ENCODE data around the gene HYAL2.
"Not testable (repeated sequence)": the region's sequence is repeated elsewhere in the genome, so short reads cannot be mapped to it uniquely, and the experiment has no call there.

HYAL2 gene

DNA sequence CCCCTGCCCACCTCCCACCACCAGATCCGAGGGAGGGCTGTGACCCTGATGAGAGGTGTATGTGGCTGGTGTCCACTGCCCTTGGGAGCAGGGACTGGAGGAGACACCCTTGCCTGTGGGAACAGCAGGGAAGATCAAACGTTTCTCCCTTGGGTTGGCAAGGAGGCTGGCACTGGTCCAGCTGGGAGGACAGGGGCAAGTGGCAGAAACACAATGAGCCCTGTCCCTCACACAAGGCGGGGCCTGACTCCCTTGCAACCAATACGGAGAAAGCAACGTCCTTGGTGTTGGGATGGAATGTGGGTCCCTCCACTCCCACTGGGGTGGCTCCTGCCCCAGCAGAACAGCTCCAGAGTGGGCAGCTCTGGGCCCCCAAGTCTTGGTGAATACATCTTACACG is 5.2 kb downstream of the HYAL2 start:
- in situ Hi-C loops (cut with HindIII; ENCODE audit: low sequenced_read_pairs) = no loop called here

- in situ Hi-C loops (cut with HindIII; ENCODE audit: low sequenced_read_pairs) = no loop called here
Observed at GRCh38 chr3:50316657-50317242, 5.8 kb downstream of the HYAL2 start.

- in situ Hi-C loops (cut with HindIII; ENCODE audit: low sequenced_read_pairs) = no loop called here
Observed at GRCh38 chr3:50314816-50315215, 7.7 kb downstream of the HYAL2 start.

GRCh38 chr3:50314342-50314741 is 8.2 kb downstream of the HYAL2 start:
- in situ Hi-C loops (cut with HindIII; ENCODE audit: low sequenced_read_pairs) = no loop called here

DNA sequence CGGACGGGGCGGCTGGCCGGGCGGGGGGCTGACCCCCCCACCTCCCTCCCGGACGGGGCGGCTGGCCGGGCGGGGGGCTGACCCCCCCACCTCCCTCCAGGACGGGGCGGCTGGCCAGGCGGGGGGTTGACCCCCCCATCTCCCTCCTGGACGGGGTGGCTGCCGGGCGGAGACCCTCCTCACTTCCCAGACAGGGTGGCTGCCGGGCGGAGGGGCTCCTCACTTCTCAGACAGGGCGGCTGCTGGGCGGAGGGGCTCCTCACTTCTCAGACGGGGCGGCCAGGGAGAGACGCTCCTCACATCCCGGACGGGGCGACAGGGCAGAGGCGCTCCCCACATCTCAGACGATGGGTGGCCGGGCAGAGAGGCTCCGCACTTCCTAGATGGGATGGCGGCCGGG is 10.5 kb downstream of the HYAL2 start:
- in situ Hi-C loops (cut with HindIII; ENCODE audit: low sequenced_read_pairs) = not testable (repeated sequence)

- in situ Hi-C loops (cut with HindIII; ENCODE audit: low sequenced_read_pairs) = no loop called here
Observed at GRCh38 chr3:50304601-50305000, 17.9 kb downstream of the HYAL2 start.

DNA sequence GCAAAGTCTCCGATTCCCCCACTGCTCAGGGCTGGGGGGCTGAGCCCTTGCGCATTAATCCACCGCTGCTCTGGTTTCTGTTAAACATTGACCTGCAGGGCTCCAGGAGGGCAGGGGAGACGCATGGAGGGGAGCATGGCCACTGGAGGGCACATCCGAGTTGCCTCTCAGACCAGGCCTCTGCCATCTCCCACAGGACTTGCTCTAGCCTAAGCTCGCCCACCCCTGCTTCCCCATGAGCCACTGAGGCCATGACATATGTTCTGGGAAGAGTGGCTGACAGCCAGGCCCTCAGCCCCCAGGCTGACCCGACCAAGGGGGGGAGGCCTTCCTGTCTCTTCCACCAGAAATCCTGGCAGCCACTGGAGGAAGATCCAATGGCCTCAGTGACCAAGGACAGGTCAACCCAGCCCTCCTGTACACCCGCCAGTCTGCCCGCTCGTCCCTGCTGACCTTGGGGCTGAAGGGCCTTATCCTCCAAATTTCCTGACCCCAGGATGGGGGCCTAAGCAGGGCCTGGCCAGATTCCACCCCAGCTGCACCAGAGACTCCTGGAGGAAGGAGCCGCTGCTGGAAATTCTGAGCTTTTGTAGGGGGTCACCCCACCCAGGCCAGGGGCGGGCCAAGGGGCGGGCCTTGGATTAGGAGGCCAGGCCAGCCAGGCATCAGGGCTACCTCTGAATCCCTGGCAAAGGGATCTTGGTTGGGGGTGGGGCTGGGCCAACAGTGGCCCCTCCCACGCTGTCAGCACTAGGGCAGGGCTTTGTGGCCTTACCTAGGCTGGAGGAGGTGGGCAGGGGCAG is 19.3 kb downstream of the HYAL2 start, which contains the start of gene HYAL1:
HYAL1 (minus strand) TSS at position 562 of the 803 bp plus-strand sequence. CDS start 618 bp downstream, outside the sequence.
- in situ Hi-C loops (cut with HindIII; ENCODE audit: low sequenced_read_pairs) = no loop called here

DNA sequence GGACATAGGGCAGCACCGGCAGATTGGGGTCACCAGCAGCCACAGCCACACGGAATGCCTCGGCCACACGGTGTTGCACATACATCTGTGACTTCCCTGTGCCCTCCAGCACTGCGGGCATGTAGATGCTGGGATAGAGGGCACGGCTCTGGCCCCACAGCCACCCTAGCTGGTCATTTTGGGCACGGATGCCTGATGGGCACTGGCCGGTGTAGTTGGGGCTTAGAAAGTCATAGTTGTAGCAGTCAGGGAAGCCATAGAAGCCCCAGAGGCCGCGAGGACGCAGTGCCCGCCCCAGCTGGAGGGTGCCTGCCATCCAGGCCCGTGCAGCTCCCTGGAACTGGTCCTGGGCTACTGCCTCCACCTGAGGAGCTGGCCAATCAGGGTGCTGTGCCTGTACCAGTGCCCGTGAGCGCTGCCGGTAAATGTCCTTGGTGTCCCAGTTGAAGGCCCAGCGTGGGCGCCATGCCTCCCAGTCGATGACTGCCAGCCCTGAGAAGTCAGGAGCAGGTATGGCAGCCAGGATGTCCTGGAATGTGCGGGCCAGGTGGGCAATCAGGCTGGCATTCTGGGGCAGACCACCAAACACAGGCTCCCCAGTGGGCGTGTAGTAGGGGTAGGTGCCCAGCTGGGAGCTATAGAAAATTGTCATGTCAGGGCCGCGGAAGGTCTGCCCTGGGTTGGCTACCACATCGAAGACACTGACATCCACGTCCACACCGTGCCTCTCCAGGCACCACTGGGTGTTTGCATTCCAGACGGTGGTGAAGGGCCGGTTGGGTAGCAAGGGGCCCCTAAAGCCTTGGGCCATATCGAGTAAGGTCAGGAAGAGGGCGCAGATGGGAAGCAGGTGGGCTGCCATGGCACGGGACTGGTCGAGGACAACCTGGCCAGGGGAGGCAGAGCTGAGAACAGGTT is 20.2 kb downstream of the HYAL2 start:
- in situ Hi-C loops (cut with HindIII; ENCODE audit: low sequenced_read_pairs) = no loop called here

DNA sequence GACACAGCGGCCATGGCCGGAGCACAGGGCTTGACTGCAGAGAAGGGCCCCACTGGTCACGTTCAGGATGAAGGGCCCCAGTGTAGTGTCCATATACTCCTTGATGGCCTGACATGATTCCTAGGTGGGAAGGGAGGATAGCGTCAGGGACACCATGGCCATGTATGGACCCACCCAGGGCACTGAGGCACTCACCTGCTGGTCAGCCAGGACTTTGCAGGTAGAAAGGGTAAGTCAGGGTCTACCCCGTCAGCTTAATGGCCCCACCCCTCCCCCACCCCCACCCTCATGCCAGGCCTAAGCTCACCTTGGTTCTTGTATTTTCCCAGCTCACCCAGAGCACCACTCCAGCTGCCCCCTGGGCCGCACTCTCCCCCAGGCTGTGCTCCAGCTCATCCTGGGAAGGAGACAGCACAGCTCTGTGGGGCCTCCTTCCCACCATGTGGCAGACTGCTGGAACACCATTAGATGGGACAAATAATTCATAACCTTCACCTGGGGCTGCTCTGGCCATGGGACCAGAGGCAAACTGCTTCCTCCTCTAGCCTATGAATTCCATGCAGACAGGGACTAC is 21.8 kb downstream of the HYAL2 start:
- in situ Hi-C loops (cut with HindIII; ENCODE audit: low sequenced_read_pairs) = no loop called here

DNA sequence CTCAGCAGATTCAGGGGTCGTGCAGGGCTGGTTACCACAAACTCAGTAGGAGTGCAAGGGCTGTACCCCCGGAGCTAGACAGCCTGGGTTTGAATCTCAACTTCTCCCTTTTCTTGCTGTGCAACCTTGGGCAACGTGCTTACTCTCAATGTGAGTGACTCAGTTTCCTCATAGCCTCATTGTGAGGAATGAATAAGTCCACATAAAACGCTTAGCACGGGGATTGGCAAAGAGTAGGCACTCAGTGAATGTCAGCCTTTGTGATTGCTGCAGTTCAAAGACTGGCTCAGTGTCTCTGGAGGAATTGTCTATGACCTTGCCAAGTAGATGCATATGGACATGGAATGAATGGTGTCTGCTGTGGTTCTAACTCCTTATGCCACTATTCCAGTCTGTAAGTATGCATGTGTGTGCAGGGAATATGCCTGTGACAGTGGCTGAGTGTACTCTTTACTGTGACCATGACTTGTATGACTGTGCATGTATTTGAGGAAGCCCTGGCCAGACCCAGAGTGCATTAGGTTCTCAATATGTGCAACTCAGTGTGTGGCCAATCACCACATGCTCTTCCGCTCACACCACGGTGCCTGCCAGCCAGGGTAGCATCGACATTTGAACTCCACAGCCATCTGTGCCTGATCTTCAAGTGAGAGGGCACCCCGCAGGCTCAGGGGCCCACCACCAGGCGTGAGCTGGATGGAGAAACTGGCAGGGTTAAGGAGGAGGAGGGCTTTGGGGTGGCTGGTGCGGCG is 22.4 kb downstream of the HYAL2 start:
- in situ Hi-C loops (cut with HindIII; ENCODE audit: low sequenced_read_pairs) = no loop called here

DNA sequence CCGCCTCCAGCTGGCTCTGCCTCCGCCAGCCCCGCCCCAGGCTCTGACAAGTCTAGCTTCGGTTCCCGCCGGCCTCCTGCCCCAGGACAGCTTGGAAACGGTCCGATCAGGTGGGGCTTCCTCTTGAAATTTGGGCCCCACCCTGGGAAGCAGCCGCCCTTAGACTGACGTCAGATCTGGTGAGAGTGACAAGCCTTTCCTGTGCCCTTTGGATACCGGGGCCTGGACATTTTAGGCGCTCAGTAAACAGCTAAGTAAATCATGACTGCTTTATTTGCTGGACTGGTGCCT is 23.0 kb downstream of the HYAL2 start:
- in situ Hi-C loops (cut with HindIII; ENCODE audit: low sequenced_read_pairs) = no loop called here

- in situ Hi-C loops (cut with HindIII; ENCODE audit: low sequenced_read_pairs) = no loop called here
Observed at GRCh38 chr3:50298836-50299637, 23.5 kb downstream of the HYAL2 start, which contains the start of the genes HYAL3 and NAA80. HYAL3 (minus strand) TSS chr3:50299405; CDS start chr3:50295602, 3,803 bp downstream. NAA80 (minus strand) TSS chr3:50299405; CDS start chr3:50297463, 1,942 bp downstream.

DNA sequence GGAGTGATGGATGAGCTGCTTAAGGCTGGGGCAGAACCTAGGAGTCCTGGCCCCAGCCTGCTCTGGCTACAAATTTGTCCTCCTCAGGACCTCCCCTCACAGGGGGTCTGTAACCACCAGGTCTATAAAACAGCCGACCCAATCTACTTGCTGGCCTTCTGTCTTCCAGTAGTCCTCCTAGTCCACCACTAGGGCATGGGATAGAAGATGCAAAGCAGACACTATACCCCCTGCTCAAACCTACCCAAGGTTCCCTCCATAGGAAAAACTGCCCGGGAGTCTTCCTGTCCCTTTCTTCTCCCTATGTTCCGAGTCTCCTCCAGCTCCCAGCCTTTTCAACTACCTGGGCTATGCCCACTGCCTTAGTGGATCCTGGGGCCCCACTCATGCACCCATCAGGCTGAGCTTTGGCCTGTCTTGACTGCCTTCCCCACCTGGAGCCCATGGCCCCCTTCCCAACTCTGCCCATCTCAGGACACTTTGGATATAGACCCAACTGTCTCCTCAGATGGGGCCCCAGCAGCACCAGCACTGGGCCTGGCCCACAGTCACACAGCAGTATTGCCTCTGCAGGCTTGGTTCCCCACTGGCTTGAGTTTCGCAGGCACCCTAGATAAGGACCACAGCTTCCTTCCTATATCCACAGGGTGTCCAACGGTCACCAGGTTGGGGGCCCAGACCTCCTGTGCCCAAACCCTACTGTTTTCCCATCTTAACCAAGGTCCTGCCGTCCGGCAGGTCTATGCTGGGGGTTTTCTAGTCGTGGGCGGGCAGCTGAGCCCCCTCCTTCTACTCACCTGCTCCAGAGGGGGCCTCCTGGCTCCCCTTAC is 24.4 kb downstream of the HYAL2 start:
- in situ Hi-C loops (cut with HindIII; ENCODE audit: low sequenced_read_pairs) = no loop called here

GRCh38 chr3:50297384-50297775 is 25.2 kb downstream of the HYAL2 start:
- in situ Hi-C loops (cut with HindIII; ENCODE audit: low sequenced_read_pairs) = no loop called here

GRCh38 chr3:50296721-50297383 is 25.7 kb downstream of the HYAL2 start:
- in situ Hi-C loops (cut with HindIII; ENCODE audit: low sequenced_read_pairs) = no loop called here

GRCh38 chr3:50295553-50296431 is 26.8 kb downstream of the HYAL2 start:
- in situ Hi-C loops (cut with HindIII; ENCODE audit: low sequenced_read_pairs) = no loop called here

Measured in DLD1 (cell line).